ENCODE data around the gene CLDN6. TPM values are rescaled to one million over a fixed set of nuclear protein-coding genes. Genes with fewer than 3 reads are reported as not detected.

CLDN6 gene
- total and polyA plus RNA-seq, 5 donors, result not detected

DNA sequence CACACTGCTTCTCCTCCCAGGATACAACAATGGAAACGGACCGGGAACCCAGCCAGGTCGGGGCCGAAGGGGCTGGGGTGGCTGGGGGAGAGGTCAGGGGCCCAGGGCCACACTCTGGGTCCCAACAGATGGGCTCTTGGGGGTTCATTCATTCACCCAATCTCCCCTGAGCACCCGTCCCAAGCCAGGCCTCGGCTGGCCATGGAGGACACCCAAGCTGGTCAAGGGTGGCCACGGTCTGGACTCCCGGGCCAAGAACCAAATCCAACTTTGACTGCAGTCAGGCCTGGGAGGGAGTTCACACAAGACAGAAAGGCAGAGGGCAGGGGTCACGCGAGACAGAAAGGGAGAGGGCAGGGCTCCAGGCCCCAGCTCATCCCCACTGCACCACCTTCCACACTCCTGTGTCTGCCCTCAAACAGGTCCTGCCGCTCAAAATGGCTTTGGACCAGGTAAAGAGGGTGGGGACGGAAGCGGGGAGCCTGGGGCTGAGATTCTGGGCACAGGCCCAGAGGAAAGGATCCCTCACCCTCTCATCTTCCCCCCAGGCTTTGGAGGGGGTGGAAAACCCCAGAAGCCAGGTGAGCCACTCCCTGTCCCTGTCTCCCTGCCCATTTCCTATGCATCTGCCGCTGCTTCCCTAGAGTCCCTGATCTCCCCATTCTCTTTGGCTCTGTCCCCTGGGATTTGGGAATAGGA is 25.5 kb downstream of the CLDN6 start:
- Histone ChIP-seq H3K9me3 (ENCODE audit: control insufficient read depth, low read length) (no peaks in the 10 kb centered on the region), H3K27ac (ENCODE audit: low read length) (no peak overlapping the region), H3K4me1 (ENCODE audit: control insufficient read depth, insufficient read depth, low read length) (no peaks in the 10 kb centered on the region), H3K27me3 (ENCODE audit: control insufficient read depth, insufficient read depth) (no peaks in the 10 kb centered on the region), H3K4me3 (ENCODE audit: low read length) (no peak overlapping the region)
- WGBS, result 81% methylated on average over 14 of the region's 14 CpGs
- no peak for DNase-seq
- no peak for ATAC-seq
- intact Hi-C loops (cut with DNase I), result no loop called here

DNA sequence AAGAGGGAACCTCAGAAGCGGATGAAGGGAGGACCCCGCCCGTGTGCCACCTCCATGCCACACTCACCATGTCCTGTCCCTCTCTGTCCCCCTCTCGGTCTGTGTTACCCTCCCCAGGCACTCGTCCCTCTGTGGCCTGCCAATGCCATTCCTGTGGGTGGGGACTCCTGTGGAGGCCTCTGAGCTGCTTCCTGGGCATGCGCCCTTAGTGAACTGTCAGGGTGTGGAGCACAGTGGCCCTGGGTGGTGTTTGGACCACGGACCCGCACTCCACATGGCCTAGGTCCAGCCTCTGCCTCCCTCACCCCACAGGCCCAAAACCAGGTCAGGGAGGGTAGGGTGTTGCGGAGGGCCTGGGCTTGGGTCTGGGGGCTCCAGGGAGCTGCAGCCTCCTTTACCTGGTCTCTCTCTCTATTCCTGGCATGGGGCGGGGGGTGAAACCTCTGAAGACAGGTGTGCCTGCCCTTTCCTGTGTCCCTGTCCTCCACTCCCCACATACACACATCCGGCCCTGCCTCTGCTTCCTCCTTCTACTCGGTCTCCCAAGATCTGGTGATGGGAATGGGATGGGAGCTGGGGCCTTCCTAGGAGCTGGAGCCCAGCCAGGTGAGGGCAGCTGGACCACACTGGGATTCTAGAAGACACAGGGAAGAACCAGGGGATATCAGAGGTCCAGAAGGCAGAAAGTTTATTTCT is 26.3 kb downstream of the CLDN6 start:
- H3K4me1 ChIP-seq (ENCODE audit: control insufficient read depth, insufficient read depth, low read length), result no peaks in the 10 kb centered on the region
- H3K27ac ChIP-seq (ENCODE audit: low read length), result no peak overlapping the region
- H3K9me3 ChIP-seq (ENCODE audit: control insufficient read depth, low read length), result no peaks in the 10 kb centered on the region
- WGBS, result 89% methylated on average over 12 of the region's 12 CpGs
- ATAC-seq (no peak), DNase-seq (no peak)
- no peaks in the 10 kb centered on the region for H3K27me3 ChIP-seq (ENCODE audit: control insufficient read depth, insufficient read depth)
- intact Hi-C loops (cut with DNase I), result no loop called here
- no peak overlapping the region for H3K4me3 ChIP-seq (ENCODE audit: low read length)

DNA sequence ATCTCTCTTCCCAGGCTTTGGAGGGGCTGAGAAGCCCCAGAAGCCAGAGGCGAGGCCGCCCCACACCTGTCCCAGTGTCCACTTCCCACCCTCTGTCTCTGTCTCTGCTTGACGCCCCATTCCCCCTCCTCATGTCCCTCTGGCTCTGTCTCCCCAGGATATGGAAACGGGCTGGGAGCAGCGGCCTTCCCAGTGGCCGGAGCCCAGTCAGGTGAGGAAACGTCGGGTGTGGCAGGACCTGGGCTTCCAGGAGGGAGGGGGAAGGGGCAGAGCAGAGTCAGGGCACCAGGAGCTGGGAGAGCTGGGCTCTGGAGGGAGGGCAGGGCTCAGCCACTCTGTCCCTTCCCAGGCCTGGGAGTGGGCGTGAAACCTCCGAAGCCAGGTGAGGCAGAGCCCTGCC is 27.1 kb downstream of the CLDN6 start:
- WGBS, result 73% methylated on average over 10 of the region's 10 CpGs
- DNase-seq (peak in 1 of 3 donors; percentile 54), ATAC-seq (no peak)
- intact Hi-C loops (cut with DNase I), result no loop called here
- Histone ChIP-seq H3K9me3 (ENCODE audit: control insufficient read depth, low read length) (no peaks in the 10 kb centered on the region), H3K27ac (ENCODE audit: low read length) (no peak overlapping the region), H3K27me3 (ENCODE audit: control insufficient read depth, insufficient read depth) (no peaks in the 10 kb centered on the region), H3K4me3 (ENCODE audit: low read length) (no peak overlapping the region), H3K4me1 (ENCODE audit: control insufficient read depth, insufficient read depth, low read length) (no peaks in the 10 kb centered on the region)

DNA sequence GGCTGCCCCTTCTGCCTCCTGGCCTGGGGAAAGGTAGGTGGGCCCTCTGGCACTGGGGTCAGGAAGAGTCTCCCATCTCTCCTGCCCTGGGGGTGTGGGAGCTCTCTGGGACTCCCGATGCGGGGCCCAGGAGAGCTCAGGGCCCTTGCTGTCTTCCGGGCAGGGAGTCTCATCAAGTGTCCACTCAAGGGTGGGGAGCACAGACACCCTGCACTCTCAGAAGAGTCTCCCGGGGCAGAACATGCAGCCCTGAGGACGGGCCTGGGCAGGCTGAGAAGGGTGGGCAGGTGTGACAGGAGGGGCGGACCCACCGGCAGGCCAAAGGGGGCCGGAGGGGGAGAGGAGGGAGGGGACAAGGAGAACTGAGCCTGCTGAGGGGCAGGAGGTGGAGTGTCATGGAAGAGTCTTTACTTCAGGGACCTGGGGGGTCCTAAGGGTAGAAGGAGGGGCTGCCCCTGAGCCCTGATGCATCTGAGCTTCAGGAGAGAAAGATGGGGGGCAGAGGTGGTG is 29.3 kb downstream of the CLDN6 start:
- ATAC-seq, result no peak

DNA sequence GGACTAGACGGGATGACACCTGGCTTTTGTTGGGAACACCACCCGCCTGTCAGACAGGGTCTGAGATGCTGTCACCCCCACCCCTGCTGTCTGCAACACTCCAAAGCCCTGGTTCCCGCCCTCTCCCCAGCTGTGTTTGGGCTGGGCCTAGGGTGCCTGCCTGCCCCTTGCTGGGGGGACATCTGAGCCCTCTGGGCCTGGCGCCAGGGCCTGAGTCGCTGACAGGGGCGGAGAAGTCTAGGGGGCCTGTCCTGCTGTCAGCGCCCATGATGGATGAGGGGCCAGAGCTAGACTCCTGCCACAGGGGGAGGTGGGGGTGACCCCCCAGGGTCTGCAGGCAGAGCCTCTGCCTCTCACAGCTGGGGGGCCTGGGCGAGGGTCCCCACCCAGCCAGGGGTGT is 30.1 kb downstream of the CLDN6 start:
- no peak overlapping the region for H3K27ac ChIP-seq (ENCODE audit: low read length)
- 59% methylated on average over 8 of the region's 8 CpGs for WGBS
- no peak overlapping the region for H3K4me3 ChIP-seq (ENCODE audit: low read length)
- intact Hi-C loops (cut with DNase I), result no loop called here
- H3K9me3 ChIP-seq (ENCODE audit: control insufficient read depth, low read length), result no peaks in the 10 kb centered on the region
- no peaks in the 10 kb centered on the region for H3K4me1 ChIP-seq (ENCODE audit: control insufficient read depth, insufficient read depth, low read length)
- no peaks in the 10 kb centered on the region for H3K27me3 ChIP-seq (ENCODE audit: control insufficient read depth, insufficient read depth)
- DNase-seq (no peak), ATAC-seq (no peak)

More for the DNA sequence above, 29.3 kb downstream of the CLDN6 start:
- DNase-seq, result no peak
- 56% methylated on average over 8 of the region's 8 CpGs for WGBS
- no peak overlapping the region for H3K27ac ChIP-seq (ENCODE audit: low read length)
- no peaks in the 10 kb centered on the region for H3K27me3 ChIP-seq (ENCODE audit: control insufficient read depth, insufficient read depth)
- no peaks in the 10 kb centered on the region for H3K9me3 ChIP-seq (ENCODE audit: control insufficient read depth, low read length)
- no peaks in the 10 kb centered on the region for H3K4me1 ChIP-seq (ENCODE audit: control insufficient read depth, insufficient read depth, low read length)
- no peak overlapping the region for H3K4me3 ChIP-seq (ENCODE audit: low read length)
- intact Hi-C loops (cut with DNase I), result no loop called here

DNA sequence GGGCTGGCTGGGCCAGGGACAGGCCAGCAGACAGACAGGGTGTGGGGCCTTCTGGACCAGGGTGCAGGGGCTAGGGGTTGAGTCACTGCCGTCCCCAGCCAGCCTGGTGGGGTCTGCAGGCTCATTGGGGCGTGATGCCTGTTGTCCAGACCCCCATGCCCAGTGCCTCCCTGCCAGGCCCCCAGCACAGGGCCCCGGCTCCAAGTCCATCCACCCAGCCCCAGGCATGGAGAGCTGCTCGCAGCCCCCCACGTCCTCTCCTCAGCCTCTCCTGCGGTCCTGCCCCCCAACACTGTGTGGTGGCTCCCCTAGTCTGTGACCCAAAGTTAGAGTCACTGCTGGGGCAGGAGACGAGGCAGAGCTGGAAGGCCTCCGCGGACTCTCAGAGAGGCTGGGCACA is 30.7 kb downstream of the CLDN6 start:
- no peak for ATAC-seq
- 80% methylated on average over 9 of the region's 9 CpGs for WGBS
- Histone ChIP-seq H3K27me3 (ENCODE audit: control insufficient read depth, insufficient read depth) (no peaks in the 10 kb centered on the region), H3K4me3 (ENCODE audit: low read length) (no peak overlapping the region), H3K27ac (ENCODE audit: low read length) (no peak overlapping the region), H3K4me1 (ENCODE audit: control insufficient read depth, insufficient read depth, low read length) (no peaks in the 10 kb centered on the region), H3K9me3 (ENCODE audit: control insufficient read depth, low read length) (no peaks in the 10 kb centered on the region)
- intact Hi-C loops (cut with DNase I), result no loop called here
- no peak for DNase-seq

DNA sequence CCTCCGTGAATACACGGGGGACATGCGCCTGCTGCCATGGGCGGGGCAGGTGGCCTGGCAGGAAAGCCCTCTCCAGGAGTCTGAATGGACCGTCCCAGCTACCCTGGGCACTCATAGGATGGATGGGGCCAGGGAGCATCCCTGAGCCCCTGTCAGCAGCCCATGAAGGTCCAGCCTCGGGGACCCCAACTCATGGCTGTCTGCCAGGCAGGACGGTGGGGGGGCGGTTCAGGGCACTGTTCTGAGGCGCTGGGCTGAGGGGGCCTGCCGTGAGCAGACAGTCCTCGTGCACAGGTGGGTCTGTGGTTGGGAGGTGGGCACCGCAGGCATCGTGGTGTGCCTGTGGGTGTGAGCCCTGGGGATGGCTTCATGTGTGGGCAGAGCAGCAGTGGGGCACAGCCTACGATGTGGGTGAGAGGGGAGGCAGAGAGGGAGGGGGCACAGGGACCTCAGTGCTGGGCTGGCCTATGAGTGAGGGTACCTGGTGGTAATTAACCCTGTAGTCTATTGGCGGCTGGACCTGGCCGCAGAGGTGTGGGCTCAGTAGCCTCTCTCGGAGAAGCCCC is 31.3 kb downstream of the CLDN6 start:
- no peaks in the 10 kb centered on the region for H3K9me3 ChIP-seq (ENCODE audit: control insufficient read depth, low read length)
- no peaks in the 10 kb centered on the region for H3K4me1 ChIP-seq (ENCODE audit: control insufficient read depth, insufficient read depth, low read length)
- H3K27ac ChIP-seq (ENCODE audit: low read length), result no peak overlapping the region
- no peak overlapping the region for H3K4me3 ChIP-seq (ENCODE audit: low read length)
- ATAC-seq (no peak), DNase-seq (no peak)
- 77% methylated on average over 17 of the region's 17 CpGs for WGBS
- H3K27me3 ChIP-seq (ENCODE audit: control insufficient read depth, insufficient read depth), result no peaks in the 10 kb centered on the region
- intact Hi-C loops (cut with DNase I), result no loop called here

DNA sequence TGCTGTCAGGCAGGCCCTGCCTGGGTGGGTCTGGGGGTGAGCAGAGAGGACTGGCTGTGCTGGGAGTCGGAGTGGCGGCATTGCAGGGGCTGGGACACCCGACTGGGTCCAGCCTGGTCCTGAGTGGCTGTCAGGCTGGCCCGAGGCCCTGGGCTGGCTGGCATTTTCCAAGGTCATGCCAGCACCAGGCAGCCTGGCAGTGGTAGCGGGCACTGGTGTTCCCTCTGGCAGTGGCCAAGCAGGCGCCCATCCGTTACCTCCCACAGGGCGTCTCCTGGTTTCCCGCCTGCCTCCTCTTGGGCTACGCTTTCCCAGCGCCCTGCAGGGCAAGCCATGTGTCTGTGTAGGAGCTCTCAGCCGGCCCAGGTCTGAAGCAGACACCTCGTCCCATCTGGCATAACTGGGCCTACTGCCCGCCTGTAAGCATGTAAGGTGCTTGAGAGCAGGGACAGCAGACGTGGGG is 32.1 kb downstream of the CLDN6 start:
- no peaks in the 10 kb centered on the region for H3K4me1 ChIP-seq (ENCODE audit: control insufficient read depth, insufficient read depth, low read length)
- WGBS, result 61% methylated on average over 15 of the region's 15 CpGs
- DNase-seq, result peak in 2 of 3 donors; percentile 82 to 83
- no peaks in the 10 kb centered on the region for H3K27me3 ChIP-seq (ENCODE audit: control insufficient read depth, insufficient read depth)
- no peaks in the 10 kb centered on the region for H3K9me3 ChIP-seq (ENCODE audit: control insufficient read depth, low read length)
- peak; percentile 56 to 67 for ATAC-seq
- intact Hi-C loops (cut with DNase I), result no loop called here
- H3K27ac ChIP-seq (ENCODE audit: low read length), result peak overlapping the region; percentile 61
- H3K4me3 ChIP-seq (ENCODE audit: low read length), result no peak overlapping the region

DNA sequence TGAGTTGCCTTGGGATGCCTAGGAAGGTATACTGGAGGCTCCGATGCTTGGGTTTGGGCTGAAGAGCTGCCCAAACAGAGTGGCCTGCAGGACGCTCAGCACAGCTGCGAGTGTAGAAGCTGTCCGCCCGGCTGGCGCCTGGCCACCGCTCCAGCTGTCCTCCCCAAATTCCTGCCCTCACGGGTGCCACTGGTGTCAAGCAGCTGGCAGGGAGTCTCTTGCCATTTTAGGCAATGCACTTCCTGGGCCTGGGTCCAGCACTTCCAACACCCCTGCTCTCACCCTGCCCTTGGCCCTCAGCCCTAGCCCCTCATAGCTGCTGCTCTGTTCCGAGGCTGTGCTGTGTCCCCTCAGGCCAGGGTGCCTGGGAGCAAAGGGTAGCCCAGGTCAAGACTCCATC is 32.5 kb downstream of the CLDN6 start:
- 40% methylated on average over 9 of the region's 9 CpGs for WGBS
- Histone ChIP-seq H3K9me3 (ENCODE audit: control insufficient read depth, low read length) (no peaks in the 10 kb centered on the region), H3K4me1 (ENCODE audit: control insufficient read depth, insufficient read depth, low read length) (no peaks in the 10 kb centered on the region), H3K4me3 (ENCODE audit: low read length) (no peak overlapping the region), H3K27ac (ENCODE audit: low read length) (peak overlapping the region; percentile 61), H3K27me3 (ENCODE audit: control insufficient read depth, insufficient read depth) (no peaks in the 10 kb centered on the region)
- intact Hi-C loops (cut with DNase I), result no loop called here
- DNase-seq, result peak in 2 of 3 donors; percentile 73 to 86
- ATAC-seq, result peak; percentile 23 to 46

DNA sequence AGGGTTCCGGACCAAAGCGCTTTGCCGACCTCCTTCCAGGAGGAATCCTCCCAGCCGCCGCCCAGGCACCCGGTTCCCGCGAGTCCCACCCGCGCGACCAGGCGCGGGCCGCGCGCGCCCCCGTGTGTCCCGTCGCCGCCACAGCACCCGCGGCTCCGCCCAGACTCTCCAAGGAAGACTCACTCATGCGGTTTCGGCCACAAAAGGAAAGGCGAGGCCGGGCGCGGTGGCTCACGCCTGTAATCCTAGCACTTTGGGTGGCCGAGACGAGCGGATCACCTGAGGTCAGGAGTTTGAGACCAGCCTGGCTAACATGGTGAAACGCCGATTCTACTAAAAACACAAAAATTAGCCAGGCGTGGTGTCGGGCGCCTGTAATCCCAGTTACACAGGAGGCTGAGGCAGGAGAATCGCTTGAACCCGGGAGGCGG is 34.3 kb downstream of the CLDN6 start:
- DNase-seq, result peak; percentile 78 to 93 (median 92)
- peak; percentile 47 to 57 for ATAC-seq
- no peak overlapping the region for H3K4me3 ChIP-seq (ENCODE audit: low read length)
- H3K27me3 ChIP-seq (ENCODE audit: control insufficient read depth, insufficient read depth), result no peaks in the 10 kb centered on the region
- WGBS, result 10% methylated on average over 42 of the region's 42 CpGs
- H3K4me1 ChIP-seq (ENCODE audit: control insufficient read depth, insufficient read depth, low read length), result no peaks in the 10 kb centered on the region
- intact Hi-C loops (cut with DNase I), result no loop called here
- H3K9me3 ChIP-seq (ENCODE audit: control insufficient read depth, low read length), result no peaks in the 10 kb centered on the region
- no peak overlapping the region for H3K27ac ChIP-seq (ENCODE audit: low read length)

DNA sequence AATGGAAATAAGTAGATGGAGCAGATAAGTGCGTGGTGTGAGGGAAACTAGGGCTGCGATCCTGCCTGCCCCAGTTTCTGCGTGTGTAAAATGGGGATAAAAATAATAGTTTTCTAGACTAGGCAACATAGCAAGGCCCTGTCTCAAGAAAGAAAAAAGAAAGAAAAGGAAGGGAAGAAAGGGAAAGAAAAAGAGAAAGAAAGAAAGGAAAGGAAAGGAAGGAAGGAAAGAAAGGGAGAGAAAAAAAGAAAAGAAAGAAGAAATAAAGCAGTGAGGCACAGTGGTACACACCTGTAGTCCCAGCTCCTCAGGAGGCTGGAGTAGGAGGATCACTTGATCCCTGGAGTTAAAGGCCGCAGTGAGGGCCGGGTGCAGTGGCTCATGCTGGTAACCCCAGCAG is 35.6 kb downstream of the CLDN6 start:
- Histone ChIP-seq H3K27ac (ENCODE audit: low read length) (no peak overlapping the region), H3K9me3 (ENCODE audit: control insufficient read depth, low read length) (no peaks in the 10 kb centered on the region), H3K4me3 (ENCODE audit: low read length) (no peak overlapping the region), H3K4me1 (ENCODE audit: control insufficient read depth, insufficient read depth, low read length) (no peaks in the 10 kb centered on the region), H3K27me3 (ENCODE audit: control insufficient read depth, insufficient read depth) (no peaks in the 10 kb centered on the region)
- ATAC-seq (no peak), DNase-seq (no peak)
- intact Hi-C loops (cut with DNase I), result no loop called here
- 84% methylated on average over 5 of the region's 5 CpGs for WGBS

All from right cardiac atrium (tissue), 5 donors.